ENCODE data around the gene GATAD1.
A peak's percentile ranks its signal among the peaks of the same experiment; 100 is the strongest.
"Not testable (repeated sequence)": the region's sequence is repeated elsewhere in the genome, so short reads cannot be mapped to it uniquely, and the experiment has no call there.

The GATAD1 gene

GRCh38 chr7:92447345-92448204 lies at the start of gene GATAD1:
Gene GATAD1 (plus strand): TSS chr7:92447482. CDS start chr7:92447730, 248 bp downstream.
- DNase-seq: peak; percentile 87

- no peak for DNase-seq
Observed at GRCh38 chr7:92397542-92397941, 49.7 kb upstream of the GATAD1 start.

- no peak for DNase-seq
Observed at GRCh38 chr7:92400013-92400412, 47.3 kb upstream of the GATAD1 start.

- no peak for DNase-seq
Observed at GRCh38 chr7:92402920-92403759, 44.1 kb upstream of the GATAD1 start.

GRCh38 chr7:92403760-92404074 lies 43.6 kb upstream of the GATAD1 start:
- DNase-seq: no peak

GRCh38 chr7:92404170-92404614 lies 43.1 kb upstream of the GATAD1 start:
- DNase-seq: no peak

- DNase-seq: no peak
Observed at GRCh38 chr7:92409357-92409756, 37.9 kb upstream of the GATAD1 start.

- not testable (repeated sequence) for DNase-seq
Observed at GRCh38 chr7:92410162-92410561, 37.1 kb upstream of the GATAD1 start.

GRCh38 chr7:92412745-92413144 lies 34.5 kb upstream of the GATAD1 start:
- DNase-seq: no peak

- DNase-seq: no peak
Observed at GRCh38 chr7:92413550-92413949, 33.7 kb upstream of the GATAD1 start.

GRCh38 chr7:92415225-92415624 lies 32.1 kb upstream of the GATAD1 start:
- no peak for DNase-seq

GRCh38 chr7:92417913-92418312 lies 29.4 kb upstream of the GATAD1 start:
- DNase-seq: no peak

- DNase-seq: no peak
Observed at GRCh38 chr7:92421676-92422435, 25.4 kb upstream of the GATAD1 start.

GRCh38 chr7:92422926-92423325 lies 24.4 kb upstream of the GATAD1 start:
- DNase-seq: no peak

- no peak for DNase-seq
Observed at GRCh38 chr7:92423710-92424131, 23.6 kb upstream of the GATAD1 start.

- no peak for DNase-seq
Observed at GRCh38 chr7:92425311-92425947, 21.9 kb upstream of the GATAD1 start.

- DNase-seq: no peak
Observed at GRCh38 chr7:92427193-92427592, 20.1 kb upstream of the GATAD1 start.

GRCh38 chr7:92432299-92432946 lies 14.9 kb upstream of the GATAD1 start:
- no peak for DNase-seq

GRCh38 chr7:92433019-92433418 lies 14.3 kb upstream of the GATAD1 start:
- DNase-seq: no peak

- DNase-seq: no peak
Observed at GRCh38 chr7:92435542-92435941, 11.7 kb upstream of the GATAD1 start.

GRCh38 chr7:92436612-92437445 lies 10.5 kb upstream of the GATAD1 start:
- no peak for DNase-seq

Measured in activated CD8-positive, alpha-beta memory T cell treated with anti-CD3 and anti-CD28 coated beads, Interleukin-2, amount 50 U/mL, for 48 hours (primary cell).